ENCODE results near the gene SUPT5H. TPM values are rescaled to one million over a fixed set of nuclear protein-coding genes. Genes with fewer than 3 reads are reported as not detected.

SUPT5H gene
- polyA plus RNA-seq, 1 donor from 2014 or later, result 92.5 TPM

GRCh38 chr19:39400061-39400460 lies 45.3 kb upstream of the SUPT5H start:
- Histone ChIP-seq H3K9ac (ENCODE audit: low read length) (no peak overlapping the region), H3K9me3 (ENCODE audit: low read length) (no peaks in the 10 kb centered on the region), H3K27ac (ENCODE audit: low read length) (no peak overlapping the region), H3K9me2 (ENCODE audit: insufficient read depth, low read length) (no peaks in the 10 kb centered on the region), H3K36me3 (ENCODE audit: insufficient read depth, low read length) (no peaks in the 10 kb centered on the region), H3K4me3 (ENCODE audit: low read length) (no peak overlapping the region), H3K4me2 (ENCODE audit: low read length) (no peak overlapping the region), H3K79me2 (replicated peaks; ENCODE audit: insufficient read depth, low read length) (no peaks in the 10 kb centered on the region), H3K27me3 (ENCODE audit: insufficient read depth, low read depth, low read length) (no peaks in the 10 kb centered on the region), H4K20me1 (ENCODE audit: insufficient read depth) (no peaks in the 10 kb centered on the region), H2AFZ (ENCODE audit: low read depth, low read length) (no peak overlapping the region), H3F3A (ENCODE audit: insufficient read depth, low read length, poor library complexity, severe bottlenecking) (no peaks in the 10 kb centered on the region)
- TF ChIP-seq MXI1 (conservative IDR thresholded peaks at IDR 0.05; ENCODE audit: poor library complexity, severe bottlenecking), result no peak
- no peak for TF ChIP-seq REST (IDR thresholded peaks at IDR 0.05; ENCODE audit: borderline replicate concordance)
- no peak for TF ChIP-seq EZH2 (IDR thresholded peaks at IDR 0.05; ENCODE audit: borderline replicate concordance, insufficient read depth, low read length, poor library complexity, severe bottlenecking)
- TF ChIP-seq, protein P1, sequence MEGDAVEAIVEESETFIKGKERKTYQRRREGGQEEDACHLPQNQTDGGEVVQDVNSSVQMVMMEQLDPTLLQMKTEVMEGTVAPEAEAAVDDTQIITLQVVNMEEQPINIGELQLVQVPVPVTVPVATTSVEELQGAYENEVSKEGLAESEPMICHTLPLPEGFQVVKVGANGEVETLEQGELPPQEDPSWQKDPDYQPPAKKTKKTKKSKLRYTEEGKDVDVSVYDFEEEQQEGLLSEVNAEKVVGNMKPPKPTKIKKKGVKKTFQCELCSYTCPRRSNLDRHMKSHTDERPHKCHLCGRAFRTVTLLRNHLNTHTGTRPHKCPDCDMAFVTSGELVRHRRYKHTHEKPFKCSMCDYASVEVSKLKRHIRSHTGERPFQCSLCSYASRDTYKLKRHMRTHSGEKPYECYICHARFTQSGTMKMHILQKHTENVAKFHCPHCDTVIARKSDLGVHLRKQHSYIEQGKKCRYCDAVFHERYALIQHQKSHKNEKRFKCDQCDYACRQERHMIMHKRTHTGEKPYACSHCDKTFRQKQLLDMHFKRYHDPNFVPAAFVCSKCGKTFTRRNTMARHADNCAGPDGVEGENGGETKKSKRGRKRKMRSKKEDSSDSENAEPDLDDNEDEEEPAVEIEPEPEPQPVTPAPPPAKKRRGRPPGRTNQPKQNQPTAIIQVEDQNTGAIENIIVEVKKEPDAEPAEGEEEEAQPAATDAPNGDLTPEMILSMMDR (IDR thresholded peaks at IDR 0.05; ENCODE audit: poor library complexity, severe bottlenecking), result no peak
- TF ChIP-seq RAD21 (conservative IDR thresholded peaks at IDR 0.05), result no peak
- no peak for TF ChIP-seq TAF1 (IDR thresholded peaks at IDR 0.05; ENCODE audit: low read depth)
- TF ChIP-seq EP300 (conservative IDR thresholded peaks at IDR 0.05; ENCODE audit: poor library complexity, severe bottlenecking), result no peak
- TF ChIP-seq POLR2AphosphoS5 (IDR thresholded peaks at IDR 0.05), result no peak
- no peak for TF ChIP-seq SMC3 (conservative IDR thresholded peaks at IDR 0.05; ENCODE audit: poor library complexity)

GRCh38 chr19:39401070-39401548 lies 44.3 kb upstream of the SUPT5H start:
- Histone ChIP-seq H2AFZ (ENCODE audit: low read depth, low read length) (no peak overlapping the region), H3K9ac (ENCODE audit: low read length) (no peak overlapping the region), H3K4me2 (ENCODE audit: low read length) (no peak overlapping the region), H3K9me3 (ENCODE audit: low read length) (no peaks in the 10 kb centered on the region), H3F3A (ENCODE audit: insufficient read depth, low read length, poor library complexity, severe bottlenecking) (no peaks in the 10 kb centered on the region), H3K27ac (ENCODE audit: low read length) (no peak overlapping the region), H3K9me2 (ENCODE audit: insufficient read depth, low read length) (no peaks in the 10 kb centered on the region), H3K36me3 (ENCODE audit: insufficient read depth, low read length) (no peaks in the 10 kb centered on the region), H3K4me3 (ENCODE audit: low read length) (no peak overlapping the region), H4K20me1 (ENCODE audit: insufficient read depth) (no peaks in the 10 kb centered on the region), H3K79me2 (replicated peaks; ENCODE audit: insufficient read depth, low read length) (no peaks in the 10 kb centered on the region), H3K27me3 (ENCODE audit: insufficient read depth, low read depth, low read length) (peaks cover 7% of the 10 kb centered on the region)
- no peak for TF ChIP-seq MXI1 (conservative IDR thresholded peaks at IDR 0.05; ENCODE audit: poor library complexity, severe bottlenecking)
- no peak for TF ChIP-seq EP300 (conservative IDR thresholded peaks at IDR 0.05; ENCODE audit: poor library complexity, severe bottlenecking)
- no peak for TF ChIP-seq TAF1 (IDR thresholded peaks at IDR 0.05; ENCODE audit: low read depth)
- TF ChIP-seq POLR2AphosphoS5 (IDR thresholded peaks at IDR 0.05), result no peak
- no peak for TF ChIP-seq REST (IDR thresholded peaks at IDR 0.05; ENCODE audit: borderline replicate concordance)
- TF ChIP-seq, protein P1 (IDR thresholded peaks at IDR 0.05; ENCODE audit: poor library complexity, severe bottlenecking), result no peak
- no peak for TF ChIP-seq RAD21 (conservative IDR thresholded peaks at IDR 0.05)
- TF ChIP-seq EZH2 (IDR thresholded peaks at IDR 0.05; ENCODE audit: borderline replicate concordance, insufficient read depth, low read length, poor library complexity, severe bottlenecking), result no peak
- TF ChIP-seq SMC3 (conservative IDR thresholded peaks at IDR 0.05; ENCODE audit: poor library complexity), result no peak

Measured in neural cell (in vitro differentiated cells).